CD4-positive, alpha-beta T cell treated with Interleukin-17A for 4 hours (primary cell): Measurements from ENCODE around the gene DBI.
A peak's percentile ranks its signal among the peaks of the same experiment; 100 is the strongest.

Experiments used
- DNase-seq: peaks from one replicate; pipeline ENCODE4 v3.0.0-alpha.2; 2020; ENCODE audit warnings: mixed read lengths

The DBI gene

DNA sequence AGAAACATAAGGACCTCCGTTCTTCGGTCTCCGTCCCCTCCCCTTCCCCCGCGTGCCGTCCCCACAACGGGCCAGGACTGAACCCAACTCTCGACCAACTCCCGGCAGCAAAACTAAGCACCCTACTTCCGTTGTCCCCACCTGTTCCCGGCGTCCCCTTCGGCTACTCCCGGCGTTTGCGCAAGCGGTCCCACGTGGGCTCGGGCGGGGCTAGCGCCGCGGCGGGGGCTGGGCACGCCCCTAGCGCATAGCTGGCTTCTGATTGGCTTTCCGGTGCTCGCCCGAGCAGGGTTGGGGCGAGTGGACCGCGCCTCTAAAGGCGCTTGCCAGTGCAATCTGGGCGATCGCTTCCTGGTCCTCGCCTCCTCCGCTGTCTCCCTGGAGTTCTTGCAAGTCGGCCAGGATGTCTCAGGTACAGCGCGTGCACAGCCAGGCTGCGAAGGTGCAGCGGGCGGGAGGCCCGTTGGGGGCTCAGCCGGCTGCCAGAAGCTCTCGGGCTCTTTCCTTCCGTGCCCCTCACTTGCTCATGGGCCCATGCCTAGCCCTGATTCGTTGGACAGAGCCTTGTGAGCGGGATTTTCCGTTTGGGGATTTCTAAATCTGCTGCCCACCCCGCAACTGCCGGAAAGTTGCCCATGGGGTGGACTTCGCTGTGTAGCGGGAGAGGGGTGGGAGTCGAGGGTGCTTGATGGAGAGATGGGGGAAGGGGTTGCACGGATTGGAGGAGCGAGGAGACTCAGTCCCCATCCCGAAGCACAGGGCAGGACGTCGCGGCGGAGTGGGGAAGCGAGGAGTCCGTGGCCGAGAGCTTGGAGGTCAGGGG lies at the start of gene DBI, which contains the start of gene C2orf76:
Gene DBI (plus strand): TSS at position 329 of the 823 bp plus-strand sequence. CDS start 75 bp downstream, at position 404.
Gene C2orf76 (minus strand): TSS at position 186 of the 823 bp plus-strand sequence. CDS start 26,875 bp downstream, outside the sequence.
- DNase-seq = peak; percentile 93

DNA sequence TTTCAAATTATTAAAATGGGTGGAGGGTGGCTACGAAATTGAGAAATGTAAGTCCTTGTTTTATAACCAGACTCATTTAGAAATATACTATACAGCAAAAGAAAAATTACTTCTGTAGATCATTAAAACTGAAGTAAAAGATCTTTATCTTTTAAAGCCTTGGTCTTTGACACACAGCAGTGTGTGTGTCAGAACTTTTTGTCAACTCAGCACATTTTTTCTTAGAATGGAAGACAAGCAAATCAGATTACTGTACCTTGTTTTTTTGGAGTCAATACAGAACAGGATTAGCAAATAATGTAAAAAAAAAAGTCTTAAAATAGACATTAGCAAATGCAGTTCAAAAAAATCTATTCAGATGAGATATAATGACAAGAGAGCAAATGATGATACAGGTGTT lies 49.2 kb upstream of the DBI start:
- no peak for DNase-seq

DNA sequence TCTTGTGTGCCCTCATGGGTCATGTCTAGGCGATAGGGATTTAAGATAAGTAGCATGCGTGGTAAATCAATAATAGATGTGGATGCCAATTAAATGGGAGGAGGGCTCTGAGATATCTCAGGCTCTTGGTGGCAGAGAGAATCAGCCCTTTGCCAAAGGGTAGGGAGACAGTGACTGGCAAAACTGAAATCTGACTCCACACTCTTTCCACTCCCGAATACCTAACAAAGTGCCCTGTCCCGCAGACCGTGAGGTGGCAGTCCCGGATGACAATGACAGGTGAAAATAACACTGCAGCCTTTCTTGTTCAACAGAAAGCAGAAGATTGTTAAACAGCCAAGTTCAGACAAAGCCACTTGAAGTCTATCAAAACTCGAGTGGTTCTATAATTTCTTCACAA lies 47.2 kb upstream of the DBI start:
- no peak for DNase-seq

DNA sequence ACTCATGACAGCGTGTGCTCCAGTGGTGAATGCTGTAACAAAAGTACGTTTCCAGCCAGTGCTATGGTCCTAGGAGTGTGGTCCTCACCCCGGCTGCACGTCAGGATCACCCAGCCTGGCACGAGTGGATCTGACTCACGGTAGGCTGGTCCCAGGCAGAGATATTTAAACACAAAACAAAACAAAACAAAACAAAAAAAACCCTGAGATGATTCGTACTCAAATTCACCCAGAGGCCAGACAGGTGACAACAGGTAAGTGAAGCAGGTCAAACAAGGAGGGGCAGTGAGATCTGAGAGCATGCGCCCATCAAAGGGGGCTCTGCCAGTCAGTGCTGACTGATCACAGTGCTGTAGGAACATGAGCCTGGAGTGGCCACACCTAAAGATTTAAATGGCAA lies 43.3 kb upstream of the DBI start:
- no peak for DNase-seq

DNA sequence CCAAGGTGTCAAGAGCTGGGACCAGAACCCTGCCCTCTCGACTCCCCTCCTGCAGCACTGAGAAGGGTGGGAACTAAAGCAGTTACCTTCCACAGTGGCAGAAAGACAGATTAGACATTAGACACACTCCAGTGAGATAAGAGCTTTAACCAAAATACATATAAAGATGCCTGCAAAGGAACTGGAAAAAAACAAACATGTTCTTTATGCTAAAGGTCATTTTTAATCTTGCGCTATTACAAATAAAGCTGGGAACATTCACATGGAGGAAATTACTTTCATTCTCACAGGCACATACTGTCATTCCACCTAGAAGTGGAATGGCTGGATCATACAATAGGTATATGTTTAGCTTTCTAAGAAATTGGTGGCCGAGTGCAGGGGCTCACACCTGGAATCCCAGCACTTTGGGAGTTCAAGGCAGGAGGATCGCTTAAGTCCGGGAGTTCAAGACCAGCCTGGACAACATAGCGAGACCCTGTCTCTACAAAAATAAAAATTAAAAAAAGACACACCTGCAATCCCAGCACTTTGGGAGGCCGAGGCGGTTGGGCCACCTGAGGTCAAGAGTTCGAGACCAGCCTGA lies 42.0 kb upstream of the DBI start:
- DNase-seq = no peak

DNA sequence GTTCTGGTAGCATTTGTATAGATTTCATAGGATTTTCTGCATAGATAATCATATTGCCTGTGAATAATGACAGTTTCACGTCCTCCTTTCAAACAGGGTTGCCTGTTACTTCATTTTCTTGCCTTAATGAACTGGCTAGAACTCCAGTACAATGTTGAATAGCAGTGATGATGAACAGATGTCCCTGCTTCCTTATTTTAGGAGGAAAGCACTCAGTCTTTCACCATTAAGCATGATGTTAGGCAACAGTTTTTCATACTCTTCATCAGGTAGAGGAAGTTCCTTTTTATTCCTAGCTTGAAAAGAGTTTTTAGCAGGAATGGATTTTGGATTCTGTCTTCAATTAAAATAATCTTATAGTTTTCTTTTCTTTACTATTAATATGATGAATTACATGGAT lies 39.8 kb upstream of the DBI start:
- DNase-seq = no peak

DNA sequence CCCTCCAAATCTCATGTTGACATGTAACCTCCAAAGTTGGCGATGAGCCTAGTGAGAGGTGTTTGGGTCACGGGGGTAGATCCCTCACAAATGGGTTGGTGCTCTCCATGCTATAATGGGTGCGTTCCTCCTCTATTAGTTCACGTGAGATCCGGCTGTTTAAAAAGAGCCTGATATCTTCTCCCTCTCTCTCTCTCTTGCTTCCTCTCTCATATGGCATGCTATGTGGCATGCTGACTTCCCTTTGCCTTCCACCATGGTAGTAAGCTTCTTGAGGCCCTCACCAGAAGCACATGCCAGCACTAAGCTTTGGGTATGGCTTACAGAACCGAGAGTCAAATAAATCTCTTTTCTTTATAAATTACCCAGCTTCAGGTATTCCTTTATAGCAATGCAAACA lies 39.3 kb upstream of the DBI start:
- no peak for DNase-seq

DNA sequence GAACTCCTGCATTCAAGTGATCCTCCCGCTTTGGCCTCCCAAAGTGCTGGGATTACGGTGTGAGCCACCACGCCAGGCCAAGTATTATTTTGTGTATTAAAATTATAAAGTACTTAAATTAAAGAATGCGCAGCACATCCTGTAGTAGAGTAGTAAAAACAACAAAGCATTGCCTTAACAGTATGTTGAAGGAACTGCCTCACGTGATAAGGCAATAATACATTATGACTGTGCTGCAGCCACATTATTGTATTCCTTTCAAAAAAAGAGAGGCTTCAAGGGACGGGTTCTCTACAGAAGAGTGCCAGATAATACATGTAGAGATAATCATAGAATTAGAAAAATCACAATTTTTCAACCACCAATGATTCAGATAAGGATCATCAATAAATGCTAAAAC lies 33.8 kb upstream of the DBI start:
- DNase-seq = no peak

DNA sequence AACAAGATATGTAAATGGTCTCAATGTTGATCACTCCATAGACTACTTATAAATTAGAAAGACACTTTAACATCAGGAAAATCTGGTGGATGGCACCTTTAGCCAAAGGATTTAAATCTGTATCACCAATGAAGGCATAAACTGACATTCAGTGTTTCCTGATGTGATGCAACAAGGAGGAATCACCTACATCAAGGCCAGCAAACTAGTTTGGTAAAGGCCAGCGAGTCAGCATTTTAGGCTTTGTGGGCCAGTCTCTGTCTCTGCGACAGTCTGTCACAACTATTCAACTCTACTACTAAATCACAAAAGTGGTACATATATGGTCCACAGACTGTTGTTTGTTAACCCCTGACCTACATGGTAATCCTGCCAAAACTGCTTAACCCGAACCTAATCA lies 33.4 kb upstream of the DBI start:
- no peak for DNase-seq

DNA sequence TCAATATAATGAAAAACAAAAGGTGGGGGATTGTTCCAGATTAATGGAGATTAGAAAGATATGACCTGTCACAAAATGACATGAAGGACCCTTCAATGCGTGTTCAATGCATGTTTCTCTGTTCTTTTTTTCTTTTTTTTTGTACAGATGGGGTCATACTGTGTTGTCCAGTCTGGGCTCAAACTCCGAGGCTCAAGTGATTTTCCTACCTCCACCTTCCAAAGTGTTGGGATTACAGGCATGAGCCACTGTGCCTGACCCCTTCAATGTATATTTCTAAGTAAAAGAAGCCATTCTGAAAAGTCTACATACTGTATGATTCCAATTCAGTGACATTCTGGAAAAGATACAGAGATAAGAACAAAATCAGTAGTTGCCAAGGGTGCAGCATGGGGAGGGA lies 32.9 kb upstream of the DBI start:
- no peak for DNase-seq

DNA sequence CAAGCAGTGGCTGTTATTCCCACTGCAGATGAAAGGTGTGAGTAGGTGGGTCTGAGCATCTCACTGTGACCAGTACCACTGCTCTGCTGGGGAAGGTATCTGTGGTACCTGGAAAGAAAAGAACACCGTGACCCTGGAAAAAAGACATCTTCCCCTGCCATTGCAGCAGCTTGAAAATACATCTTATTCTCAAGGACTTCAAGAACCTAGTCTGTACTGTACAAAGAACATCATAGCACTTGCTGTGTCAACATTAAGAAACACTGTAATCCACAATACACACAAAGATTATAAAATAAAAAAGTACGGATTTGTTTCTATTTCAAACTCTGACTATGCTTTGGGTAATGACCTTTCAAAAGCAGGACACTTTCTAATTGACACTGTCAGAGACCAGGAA lies 29.0 kb upstream of the DBI start:
- DNase-seq = no peak

DNA sequence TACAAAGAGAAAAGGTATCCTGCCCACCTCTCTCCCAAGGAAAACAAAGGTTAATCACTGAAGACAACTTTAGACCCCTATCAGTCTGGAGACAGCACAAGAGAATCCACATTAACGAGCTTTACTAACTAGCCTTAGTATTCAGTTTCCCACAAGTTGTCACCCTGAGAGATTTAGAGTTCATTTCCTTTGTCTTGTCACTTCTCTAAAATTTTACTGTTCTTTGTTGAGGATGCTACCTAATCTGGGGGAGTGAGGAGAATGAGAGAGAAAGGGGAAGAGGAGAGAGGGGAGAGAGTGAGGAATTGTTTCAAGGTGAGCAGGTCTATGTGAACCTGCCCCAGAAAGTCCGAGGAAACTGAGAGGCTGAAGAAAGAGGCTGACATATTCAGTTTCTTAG lies 28.5 kb upstream of the DBI start:
- no peak for DNase-seq

DNA sequence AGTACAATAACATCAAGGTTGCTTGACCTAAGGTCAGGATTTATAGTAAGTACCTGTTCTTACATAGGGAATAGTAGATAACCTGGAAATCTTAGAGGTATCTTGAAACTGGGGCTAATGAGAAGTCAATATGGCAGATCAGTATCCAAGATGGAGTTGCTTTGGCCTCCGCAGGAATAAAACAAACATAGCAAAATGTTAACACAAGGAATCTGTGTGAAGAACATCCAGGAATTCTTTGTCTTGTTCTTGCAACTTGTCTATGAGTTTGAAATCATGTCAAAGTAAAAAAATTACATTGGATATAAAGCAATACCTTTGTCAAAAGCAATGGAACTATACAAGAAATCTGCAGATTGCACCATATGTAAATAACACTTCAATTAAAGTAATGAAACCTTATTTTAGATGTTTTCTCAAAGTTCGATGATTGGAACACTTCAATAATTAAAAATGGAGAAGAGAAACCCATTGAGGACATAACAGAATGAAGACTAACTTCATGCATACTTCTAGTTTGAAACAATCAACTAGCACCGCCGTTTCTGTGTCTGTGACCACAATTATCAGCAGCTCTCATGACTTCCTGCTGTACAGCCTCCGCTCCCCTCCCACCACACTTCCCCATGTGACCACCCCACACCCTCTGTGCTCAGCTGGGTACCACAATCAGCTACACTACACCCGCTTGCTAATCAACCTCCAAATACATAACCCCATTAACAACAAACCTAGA lies 27.8 kb upstream of the DBI start:
- DNase-seq = peak; percentile 51

DNA sequence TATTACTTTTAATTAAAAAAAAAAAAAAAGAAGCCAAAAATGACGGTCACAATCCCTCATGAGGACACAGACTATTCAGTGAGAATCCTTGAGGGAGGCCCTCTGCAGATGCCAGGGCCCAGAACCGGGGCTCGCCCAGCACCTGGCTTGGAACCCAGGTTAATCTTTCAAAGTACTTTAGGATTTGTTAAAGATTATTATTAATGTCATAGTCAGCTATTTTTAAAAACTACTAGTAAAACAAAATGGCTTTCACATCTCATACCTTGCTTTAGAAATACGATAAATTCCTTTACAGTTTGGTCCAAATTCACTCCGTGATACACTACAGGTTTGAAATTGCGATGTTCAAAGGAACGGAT lies 27.2 kb upstream of the DBI start:
- DNase-seq = no peak

DNA sequence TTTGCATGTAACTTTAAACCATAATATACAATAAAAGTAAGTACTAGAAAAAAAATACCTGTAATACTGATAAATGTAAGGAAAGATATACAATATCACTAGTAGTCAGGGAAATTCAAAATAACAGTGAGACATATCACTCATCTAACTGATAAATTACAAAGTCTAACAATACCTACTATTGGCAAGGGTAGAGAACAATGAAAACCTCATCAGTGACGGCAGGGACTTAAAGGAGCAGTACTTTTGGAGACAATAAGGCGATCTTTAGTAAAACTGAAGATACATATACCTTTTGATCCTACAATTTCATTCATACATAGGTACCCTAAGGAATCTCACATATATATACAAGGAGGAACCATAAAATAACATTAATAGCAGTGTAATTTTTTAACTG lies 25.1 kb upstream of the DBI start:
- DNase-seq = no peak

DNA sequence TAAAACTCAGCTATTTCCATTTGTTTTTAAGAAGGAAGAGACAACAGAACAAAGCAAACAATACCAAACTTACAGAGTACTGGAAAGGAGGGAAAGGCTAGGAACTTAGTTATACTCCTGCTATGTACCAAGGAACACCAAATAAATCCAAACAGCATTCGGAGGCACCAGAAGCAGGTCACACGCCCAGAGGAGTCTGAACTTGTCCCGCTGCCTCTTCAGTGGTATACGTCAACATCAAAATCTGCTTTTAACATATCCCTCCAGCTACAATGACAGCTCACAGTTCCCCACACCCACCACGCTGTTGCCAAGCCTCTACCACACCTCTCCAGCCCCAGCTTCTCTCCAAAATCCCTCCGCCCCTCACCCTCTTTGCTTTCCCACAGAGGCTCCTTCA lies 17.5 kb upstream of the DBI start:
- DNase-seq = no peak

DNA sequence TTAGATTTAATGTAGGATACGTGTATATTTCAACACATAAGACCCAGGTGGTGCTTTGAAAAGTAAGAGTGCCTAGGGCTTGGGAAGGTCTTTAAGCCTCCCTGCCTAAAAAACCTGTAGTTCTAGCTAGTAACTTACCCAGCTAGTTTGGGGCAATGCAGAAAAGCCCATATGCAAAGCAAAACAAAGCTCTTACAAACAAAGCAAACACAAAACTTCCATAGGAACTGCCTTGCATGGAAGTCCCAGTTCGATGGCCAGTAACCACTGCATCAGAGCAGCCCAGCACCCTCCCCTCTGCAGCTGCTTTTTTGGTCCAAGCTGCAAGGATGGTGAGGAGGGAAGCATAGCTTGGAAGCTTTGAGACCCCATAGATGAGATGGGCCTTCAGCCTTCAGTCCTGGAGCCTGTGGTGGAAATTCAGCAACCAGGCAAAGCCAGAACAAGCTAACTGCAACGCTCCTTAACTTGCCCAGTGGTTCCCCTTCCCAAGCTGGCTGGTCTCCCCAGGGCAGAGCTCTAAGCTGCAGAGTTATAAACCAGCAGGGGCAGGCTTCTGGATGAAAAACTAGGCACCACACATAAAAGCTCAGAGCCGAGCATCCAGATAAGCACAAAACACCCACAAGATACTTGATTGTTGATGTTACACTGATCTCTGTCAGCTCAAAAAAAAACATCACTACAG lies 16.3 kb upstream of the DBI start:
- DNase-seq = no peak

DNA sequence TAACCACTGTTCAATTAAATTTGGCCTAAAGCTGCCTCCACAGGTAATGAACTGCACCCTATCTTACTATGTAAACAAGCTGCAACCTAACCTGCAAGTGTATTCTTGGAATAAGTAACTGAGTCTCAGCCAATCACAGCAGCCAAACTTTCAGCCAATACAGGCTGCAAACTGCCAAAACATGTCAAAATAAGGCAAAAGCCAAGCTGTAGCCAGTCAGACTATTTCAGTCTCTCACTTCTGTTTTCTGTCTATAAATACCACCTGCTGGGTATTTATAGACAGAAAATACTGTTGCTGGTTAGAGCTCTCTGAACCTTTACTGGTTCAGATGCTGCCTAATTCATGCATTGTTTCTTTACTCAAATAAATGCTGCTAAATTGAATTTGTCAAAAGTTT lies 14.4 kb upstream of the DBI start:
- DNase-seq = no peak

DNA sequence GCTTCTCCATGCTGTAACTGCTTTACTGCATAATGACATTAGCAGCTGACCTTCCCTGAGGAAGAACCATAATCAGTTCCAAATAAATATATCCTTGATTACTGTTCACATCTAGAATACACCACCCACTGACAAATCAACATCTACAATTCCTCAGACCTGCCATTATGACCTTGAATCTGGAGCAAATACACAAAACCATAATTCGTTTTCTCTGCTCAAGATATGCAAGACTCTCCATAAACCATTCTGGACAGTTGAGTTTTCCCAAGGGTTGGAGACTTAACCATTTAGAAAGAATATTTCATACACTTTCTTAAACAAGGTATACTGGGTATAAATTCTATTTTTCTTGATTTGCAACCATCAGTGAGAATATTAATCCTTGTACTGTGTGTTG lies 11.9 kb upstream of the DBI start:
- DNase-seq = no peak

DNA sequence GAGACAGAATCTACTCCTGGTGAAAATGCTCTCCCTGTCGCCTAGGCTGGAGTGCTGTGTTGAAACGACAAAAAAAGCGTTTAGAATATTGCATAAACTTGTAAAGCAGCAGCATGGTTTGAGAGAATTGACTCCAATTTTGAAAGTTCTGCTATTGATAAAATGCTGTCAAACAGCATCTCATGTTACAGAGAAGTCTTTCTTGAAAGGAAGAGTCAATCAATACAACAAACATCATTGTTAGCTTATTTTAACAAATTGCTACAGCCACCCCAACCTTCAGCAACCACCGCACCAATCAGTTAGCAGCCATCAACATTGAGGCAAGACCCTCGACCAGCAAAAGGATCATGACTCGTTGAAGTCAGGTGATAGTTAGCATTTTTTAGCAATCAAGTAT lies 7.0 kb upstream of the DBI start:
- no peak for DNase-seq

DNA sequence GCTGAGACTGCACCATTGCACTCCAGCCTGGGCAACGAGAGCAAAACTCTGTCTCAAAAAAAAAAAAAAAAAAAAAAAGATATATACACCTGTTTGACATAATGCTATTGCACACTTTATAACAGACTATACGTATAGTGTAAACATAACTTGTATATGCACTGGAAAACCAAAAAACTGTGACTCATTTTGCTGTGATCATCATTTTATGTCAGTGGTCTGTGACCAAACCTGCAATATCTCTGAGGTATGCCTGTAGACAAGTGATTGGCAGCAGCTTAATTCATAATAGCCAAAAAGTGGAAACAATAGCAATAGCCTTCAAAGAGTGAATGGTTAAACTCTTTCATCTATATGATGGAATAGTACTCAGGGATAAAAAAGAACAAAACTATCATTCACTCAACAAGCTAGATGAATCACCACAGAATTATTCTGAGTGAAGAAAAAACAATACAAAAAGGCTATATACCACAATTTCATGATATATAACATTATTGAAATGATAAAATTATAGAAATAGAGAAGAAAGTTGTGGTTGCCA lies 6.3 kb upstream of the DBI start:
- no peak for DNase-seq

DNA sequence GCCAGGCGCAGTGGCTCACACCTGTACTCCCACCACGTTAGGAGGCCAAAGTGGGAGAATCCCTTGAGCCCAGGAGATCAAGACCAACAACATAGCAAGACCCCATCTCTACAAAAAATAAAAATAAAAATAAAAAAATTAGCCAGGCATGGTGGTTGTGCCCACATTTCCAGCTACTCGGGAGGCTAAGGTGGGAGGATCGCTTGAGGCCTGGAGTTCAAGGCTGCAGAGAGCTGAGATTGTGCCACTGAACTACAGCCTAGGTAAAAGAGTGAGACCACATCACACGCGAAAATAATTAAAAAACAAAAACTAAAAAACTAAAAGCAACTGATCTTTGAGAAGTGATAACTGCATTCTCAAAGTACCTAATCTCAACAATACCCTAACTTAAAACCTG lies 2.0 kb upstream of the DBI start:
- DNase-seq = no peak

DNA sequence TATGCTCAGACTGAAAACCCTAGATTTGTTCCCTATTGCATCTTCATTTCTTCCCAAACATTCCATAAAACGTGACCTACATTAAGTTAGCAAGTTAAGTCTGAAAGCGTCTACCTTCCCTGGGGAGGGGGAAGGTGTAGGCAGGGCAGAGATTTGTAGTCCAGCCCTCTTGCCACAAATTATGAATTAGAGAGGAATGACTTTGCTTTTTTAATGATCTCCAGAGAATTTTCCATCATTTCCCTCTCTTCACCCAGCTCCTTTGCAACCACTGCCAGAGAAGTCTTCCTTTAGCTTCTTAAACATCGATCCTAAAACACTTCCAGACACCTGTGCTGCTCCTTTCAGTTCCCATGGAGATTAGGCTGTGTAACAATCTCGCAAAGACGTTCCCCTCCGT lies 1.3 kb upstream of the DBI start:
- no peak for DNase-seq
